B cell (primary cell): Measurements from ENCODE around the gene L3MBTL3.

Experiments used
- EZH2 ChIP-seq: IDR thresholded peaks from 2 replicates; pipeline ENCODE4 v1.6.1; 2012; ENCODE audit warnings: borderline replicate concordance, low read depth, mild to moderate bottlenecking, moderate library complexity, low read length; ENCODE audit not compliant: insufficient read depth, poor library complexity, severe bottlenecking
- TF ChIP-seq, protein P1 (sequence below): fragments of 200-600 bp; IDR thresholded peaks from one replicate; pipeline ENCODE4 v1.8.0; 2022; ENCODE audit warnings: antibody characterized with exemption, mild to moderate bottlenecking

- TF ChIP-seq, protein P1, sequence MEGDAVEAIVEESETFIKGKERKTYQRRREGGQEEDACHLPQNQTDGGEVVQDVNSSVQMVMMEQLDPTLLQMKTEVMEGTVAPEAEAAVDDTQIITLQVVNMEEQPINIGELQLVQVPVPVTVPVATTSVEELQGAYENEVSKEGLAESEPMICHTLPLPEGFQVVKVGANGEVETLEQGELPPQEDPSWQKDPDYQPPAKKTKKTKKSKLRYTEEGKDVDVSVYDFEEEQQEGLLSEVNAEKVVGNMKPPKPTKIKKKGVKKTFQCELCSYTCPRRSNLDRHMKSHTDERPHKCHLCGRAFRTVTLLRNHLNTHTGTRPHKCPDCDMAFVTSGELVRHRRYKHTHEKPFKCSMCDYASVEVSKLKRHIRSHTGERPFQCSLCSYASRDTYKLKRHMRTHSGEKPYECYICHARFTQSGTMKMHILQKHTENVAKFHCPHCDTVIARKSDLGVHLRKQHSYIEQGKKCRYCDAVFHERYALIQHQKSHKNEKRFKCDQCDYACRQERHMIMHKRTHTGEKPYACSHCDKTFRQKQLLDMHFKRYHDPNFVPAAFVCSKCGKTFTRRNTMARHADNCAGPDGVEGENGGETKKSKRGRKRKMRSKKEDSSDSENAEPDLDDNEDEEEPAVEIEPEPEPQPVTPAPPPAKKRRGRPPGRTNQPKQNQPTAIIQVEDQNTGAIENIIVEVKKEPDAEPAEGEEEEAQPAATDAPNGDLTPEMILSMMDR = no peak
- no peak for TF ChIP-seq EZH2
Measured at GRCh38 chr6:130045622-130046021, 27.2 kb downstream of the L3MBTL3 start.
